ENCODE results near the gene KRT35.

KRT35 gene

DNA sequence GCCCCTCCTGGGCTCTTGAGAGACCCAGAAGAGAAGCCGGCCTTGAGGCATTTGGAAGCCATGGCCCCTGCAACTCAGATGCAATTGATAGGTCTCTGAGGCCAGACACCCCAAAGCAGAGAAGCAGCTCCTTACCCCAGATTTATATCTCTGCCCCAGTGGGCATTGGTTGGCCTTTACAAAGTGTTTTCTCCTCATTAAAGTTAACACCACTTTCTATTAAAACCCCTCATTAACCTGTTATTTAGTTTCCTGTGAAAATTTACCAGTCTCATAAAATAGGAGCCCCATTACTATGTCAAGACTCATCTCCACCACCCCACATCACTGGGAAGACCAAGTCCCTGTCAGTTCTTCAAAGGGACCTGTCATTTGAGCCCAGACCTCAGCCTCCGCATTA lies at the start of gene KRT35:
KRT35 (minus strand) TSS at position 116 of the 400 bp plus-strand sequence; CDS start at position 62, 54 bp downstream.
- no peak for DNase-seq

DNA sequence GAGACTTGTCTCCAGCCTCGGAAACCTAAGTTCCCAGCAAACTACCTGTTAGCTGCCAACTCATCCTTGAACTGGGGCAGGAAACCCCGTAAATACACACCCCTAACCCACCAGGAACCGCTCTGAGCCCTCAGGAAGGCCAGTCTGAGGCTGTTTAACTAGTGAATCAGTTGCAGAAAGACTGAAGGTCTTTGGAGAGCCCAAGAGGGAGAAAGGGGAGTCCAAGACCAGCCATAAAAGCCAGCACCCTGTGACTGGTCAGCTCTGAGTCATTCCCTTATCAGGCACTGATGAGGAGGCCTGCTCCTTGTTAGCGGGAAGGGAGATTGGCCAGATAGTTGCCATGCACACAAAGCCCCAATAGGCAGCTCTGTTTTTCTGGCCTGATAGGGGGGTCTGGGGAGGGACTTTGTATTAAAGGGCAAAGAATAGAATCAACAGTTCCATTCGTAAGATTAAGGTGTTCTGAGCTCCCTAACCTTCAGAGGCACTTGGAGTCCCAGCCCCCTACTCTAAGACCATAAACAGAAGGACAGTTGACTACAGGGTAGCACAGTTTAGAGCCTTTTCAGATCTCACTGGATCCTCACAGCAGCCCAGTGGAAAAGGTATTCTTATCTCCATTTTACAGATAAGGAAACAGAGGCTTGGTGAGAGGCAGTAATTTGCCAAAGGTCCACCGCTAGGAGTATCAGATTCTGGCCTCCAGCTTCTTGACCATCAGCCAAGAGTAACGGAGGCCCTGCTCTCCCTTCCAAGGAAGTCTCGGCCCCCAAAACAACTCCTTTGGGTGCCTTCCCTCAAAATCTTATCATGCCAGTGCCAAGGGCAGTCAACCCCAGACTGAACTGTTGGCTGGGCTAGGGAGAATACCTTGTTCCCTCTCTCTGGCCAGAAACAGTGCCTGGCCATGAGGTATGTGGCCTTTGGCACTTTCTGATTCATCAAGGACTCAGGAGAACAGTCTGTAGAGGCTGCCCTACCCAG lies 49.4 kb upstream of the KRT35 start:
- no peak for DNase-seq

DNA sequence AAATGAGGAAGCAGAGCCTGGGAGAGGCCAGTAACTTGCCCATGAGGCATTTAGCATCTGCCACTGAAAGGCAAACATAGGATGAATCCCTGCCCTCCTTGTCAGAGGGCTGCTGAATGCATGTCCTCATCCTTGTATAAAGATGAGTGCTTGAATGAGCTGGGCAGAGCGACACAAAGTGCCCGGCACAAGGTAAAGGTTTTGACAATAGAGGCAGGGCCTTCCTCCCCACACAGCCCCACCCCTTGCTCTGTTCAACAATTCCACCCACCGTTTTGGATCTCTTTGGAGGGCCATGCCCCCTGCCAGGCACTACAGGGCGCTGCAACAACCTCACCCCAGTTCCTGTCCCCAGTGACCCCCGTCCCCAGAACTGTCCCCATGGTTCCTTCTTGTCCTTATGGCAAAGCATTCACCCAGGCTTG lies 48.6 kb upstream of the KRT35 start:
- DNase-seq: peak; percentile 53 to 58

DNA sequence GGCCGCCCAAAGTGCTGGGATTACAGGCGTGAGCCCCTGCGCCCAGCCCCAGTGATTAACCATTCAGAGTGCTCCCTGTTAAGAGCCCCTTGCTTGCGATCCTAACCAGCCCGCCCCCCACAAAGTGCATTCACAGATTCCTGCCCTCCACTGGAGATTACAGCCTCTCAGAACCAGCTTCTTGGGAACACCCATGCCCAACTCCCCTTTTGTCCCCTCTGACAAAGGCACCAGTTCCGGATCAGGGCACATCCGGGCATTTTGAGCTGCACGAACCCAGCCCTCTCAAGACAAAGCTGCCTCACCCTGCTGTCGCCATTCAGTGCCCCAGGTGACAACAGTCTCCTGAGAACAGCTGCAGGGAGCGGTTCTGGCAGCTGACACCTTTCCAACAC lies 48.0 kb upstream of the KRT35 start:
- DNase-seq: peak; percentile 53 to 58

DNA sequence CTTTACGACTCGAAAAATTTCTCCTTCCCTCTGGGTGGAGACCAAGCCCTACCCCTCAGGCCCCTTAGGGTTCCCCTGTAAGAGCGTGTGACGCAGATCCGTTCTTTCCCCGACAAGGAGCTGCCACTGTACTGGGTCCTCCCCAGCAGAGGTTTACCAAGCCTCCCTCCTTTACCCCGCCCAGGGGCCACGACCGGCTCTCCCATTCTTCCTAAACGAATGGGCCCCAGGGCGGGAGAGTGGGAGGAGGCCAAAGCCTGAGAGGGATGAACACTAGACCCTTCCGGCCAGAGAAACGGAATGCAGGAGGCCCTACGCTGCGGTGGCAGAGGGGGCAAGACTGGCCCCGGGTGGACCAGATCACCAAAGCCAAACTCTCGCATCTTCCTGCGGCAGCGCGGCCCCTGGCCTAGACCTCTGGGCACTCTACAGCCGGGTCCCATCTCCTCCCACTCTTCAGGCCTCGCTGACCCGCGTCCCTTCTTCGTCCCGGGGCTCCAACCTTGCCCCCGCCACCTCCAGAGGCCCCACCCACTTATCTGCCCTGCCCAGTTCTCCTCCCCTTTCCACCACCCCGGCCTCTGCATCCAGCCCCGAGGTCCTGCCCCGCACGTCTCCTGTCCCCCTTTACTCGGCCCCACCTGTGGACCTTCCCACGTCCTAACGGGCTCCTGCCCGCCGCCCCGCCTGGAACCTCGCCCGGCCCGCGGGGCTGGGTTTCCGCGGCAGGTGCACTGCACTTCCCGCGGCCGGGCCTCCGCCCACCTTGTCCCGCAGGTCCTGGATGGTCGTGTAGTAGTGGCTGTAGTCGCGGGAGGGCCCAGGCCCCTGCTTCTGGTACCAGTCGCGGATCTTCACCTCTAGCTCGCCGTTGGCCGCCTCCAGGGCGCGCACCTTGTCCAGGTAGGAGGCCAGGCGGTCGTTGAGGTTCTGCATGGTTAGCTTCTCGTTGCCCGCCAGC lies 46.4 kb upstream of the KRT35 start:
- peak in 1 of 2 experiments; percentile 58 for DNase-seq

DNA sequence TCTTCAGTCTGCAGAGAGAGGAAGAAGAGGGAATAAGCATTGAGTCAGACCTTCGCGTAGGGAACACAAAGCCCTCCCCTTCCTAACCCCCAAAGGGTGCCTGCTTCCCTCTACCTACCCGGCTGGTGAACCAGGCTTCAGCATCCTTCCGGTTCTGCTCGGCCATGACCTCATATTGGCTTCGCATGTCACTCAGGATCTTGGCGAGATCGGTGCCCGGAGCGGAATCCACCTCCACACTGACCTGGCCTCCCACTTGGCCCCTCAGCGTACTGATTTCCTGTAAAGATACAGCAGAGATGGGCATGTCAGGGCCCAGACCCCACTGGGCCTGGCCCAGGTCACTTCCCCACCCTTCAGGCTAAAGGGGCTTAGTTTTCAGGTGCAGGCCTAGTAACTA lies 43.3 kb upstream of the KRT35 start:
- no peak for DNase-seq

GRCh38 chr17:41523787-41524186 lies 42.8 kb upstream of the KRT35 start:
- no peak for DNase-seq

- DNase-seq: no peak
Observed at GRCh38 chr17:41523225-41523593, 42.3 kb upstream of the KRT35 start.

DNA sequence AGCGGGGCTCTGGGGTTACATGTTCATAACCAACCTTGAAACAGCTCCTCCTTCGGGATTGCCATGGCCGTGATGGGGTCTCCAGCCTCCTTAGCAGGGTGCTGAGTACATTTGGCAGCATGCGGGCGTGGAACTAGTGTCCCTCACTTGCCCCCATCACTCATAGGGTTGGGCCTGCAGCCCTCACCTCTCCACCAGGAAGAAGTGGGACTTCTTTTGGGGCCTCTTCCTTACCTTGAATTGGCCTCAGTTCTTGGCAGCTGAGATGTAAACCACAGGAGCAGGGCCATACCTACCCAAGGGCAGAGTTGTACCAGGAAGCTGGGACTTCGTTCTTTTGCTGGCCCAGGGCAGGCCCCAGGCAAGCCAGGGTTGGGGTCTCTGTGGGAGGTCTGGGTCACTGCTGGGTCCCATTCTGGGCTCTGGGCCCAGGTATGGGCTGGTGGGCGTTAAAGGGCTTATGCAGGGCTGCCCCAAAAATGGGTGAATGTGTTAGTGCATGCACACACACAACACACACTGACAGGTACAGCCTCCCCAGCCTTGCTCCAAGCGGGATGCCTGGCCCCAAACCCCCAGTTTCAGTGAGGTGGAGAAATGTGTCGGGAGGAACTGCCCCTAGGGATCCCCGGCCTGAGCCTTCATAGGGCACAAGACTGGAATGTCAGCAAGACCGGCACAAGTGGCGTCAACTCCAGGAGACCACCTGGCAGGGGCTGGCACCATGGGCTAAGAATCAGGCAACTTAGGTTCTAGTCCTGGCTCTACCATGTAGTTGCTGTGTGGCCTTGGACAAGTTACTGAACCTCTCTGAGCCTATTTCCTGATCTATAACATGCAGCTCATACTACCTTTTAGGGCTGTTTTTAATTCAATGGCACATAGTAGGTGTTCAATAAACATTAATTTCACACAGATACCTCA lies 41.6 kb upstream of the KRT35 start:
- no peak for DNase-seq

GRCh38 chr17:41521574-41522261 lies 40.8 kb upstream of the KRT35 start:
- peak in 1 of 2 experiments; percentile 28 for DNase-seq

- DNase-seq: peak; percentile 61 to 89
Observed at GRCh38 chr17:41520821-41521521, 40.0 kb upstream of the KRT35 start.

DNA sequence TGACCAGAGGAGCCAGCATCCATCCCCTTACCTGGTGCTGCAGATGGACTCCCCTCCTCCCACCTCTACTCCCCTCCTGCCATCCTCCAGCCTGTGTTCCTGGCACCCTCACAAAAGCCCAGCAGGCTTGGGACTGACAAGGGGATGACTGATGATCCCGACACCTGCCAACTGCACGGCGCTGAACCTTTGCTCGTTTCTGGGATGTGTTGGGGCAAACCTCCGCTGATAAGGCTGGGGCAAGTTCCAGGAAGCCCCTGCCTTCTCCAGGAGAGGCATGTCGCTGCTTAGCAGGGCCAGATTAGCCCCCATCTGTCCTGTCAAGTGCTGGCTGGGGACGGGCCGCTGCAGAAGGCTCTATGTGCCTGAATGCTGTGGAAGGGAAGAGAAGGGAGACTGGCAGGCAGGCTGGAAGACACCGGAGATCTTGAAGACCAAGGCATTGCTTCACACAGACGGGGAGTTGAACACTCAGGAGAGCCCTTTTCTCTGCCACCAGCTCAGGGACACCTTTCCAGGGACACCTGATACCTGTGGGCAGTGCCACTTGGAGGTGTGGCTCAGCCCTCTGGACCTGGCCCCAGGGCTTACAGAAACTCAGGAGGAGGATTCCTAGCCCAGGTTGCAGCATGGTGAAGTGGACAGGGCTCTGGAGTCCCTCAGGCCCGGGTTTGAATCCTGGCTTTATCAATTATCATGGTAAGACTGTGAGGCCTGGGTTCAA lies 38.7 kb upstream of the KRT35 start:
- DNase-seq: peak; percentile 94 to 97

DNA sequence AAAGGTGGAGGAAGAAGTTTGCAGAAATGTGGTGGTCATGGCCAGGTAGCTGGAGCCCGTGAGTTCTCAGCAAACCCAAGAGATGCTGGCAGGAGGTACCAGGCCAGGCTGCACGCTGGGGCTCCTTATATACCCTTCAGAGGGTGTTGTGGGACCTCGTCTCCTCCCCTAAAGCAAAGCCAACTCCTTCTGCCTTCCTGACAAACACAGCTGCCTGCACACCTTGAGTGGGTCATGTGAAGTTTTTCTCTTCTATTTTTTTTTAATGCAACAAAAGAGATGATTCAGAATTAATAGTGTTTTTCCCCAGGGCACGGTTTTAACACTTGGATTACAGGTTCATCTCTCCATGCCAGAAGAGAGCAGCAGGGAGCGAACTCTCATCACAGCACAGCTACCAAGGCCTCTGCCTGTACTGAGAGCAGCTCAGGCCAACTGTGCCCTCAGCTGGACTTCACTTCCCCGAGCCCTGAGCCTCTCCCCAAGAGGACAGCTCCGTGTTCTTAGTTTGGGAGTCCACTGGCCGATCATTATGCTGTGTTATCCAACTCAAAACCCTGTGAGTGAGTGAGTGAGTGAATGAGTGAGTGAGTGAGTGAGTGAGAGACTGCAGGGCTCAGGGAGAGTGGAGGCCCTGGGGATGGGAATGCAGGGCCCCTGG lies 38.0 kb upstream of the KRT35 start, which contains the start of gene KRT15:
KRT15 (minus strand) TSS at position 102 of the 661 bp plus-strand sequence; CDS start at position 39, 63 bp downstream.
- peak; percentile 75 to 91 for DNase-seq

DNA sequence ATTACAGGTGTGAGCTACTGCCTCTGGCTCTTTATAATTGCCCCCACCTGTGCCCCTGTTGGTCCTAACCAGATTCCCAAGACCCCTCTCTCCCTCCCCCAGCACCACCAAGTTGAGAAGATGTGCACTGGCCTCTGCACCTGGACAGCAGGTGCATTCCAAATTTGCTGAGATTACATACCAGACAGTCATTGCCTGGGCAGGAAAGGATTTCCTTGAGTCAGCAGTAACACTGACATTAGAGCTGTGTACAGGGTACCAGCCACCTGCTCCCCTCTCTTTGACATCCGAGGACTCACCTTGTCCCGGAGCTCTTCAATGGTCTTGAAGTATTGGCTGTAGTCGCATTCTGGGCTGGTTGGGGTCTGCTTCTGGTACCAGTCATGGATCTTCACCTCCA lies 37.1 kb upstream of the KRT35 start:
- DNase-seq: peak in 1 of 2 experiments; percentile 36

DNA sequence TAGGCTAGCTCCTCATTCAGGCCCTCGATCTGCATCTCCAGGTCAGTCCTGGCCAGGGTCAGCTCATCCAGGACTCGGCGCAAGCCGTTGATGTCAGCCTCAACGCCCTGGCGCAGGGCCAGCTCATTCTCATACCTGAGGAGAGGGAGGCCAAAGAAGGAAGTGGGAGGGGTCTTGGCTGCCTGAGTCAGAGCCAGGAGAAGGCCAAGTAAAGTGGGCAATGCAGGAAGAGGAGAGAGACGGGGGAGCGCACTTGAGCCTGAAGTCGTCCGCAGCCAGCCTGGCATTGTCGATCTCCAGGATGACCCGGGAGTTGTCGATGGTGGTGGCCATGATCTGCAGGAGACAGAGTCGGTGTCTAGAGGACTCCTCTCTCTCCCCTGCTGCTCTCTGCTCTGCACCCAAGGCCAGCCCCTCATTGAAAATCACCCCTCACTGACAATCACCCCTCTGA lies 35.9 kb upstream of the KRT35 start:
- DNase-seq: no peak

DNA sequence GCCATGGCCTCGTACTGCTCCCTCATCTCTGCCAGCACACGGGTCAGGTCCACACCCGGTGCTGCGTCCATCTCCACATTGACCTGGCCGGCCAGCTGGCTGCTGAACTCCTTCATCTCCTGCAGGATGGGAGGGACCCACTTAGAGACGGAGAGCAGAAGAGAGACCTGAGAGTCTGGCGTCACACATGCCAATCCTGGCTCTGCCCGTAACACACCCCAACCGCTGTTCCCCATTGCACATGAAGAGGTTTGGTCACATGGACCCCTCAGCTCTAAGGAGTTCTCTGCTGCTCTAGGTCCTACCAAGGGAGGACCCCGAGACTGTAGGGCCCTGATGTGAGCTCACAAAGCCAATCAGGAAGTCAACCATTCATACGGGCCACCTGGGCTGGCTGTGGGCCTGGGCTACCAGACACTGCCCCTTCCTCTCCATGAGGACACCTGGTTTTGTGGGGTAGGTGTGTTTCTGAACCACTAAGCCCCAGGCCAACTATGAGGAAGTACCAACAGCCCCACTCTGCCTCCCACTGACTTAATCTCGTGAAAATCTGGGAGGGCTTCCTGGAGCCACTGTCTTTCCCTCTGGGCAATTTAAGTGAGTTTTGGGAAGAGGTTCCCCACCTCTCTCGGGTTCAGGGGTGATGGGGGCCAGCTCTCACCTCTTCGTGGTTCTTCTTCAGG lies 35.3 kb upstream of the KRT35 start:
- no peak for DNase-seq

- DNase-seq: peak; percentile 84 to 94
Observed at GRCh38 chr17:41513168-41513547, 32.2 kb upstream of the KRT35 start.

- no peak for DNase-seq
Observed at GRCh38 chr17:41512546-41513167, 31.7 kb upstream of the KRT35 start.
